ENCODE results near the gene VAV3. TPM values are rescaled to one million over a fixed set of nuclear protein-coding genes. Genes with fewer than 3 reads are reported as not detected.

VAV3 gene
- polyA plus RNA-seq, 1 experiment: not detected

DNA sequence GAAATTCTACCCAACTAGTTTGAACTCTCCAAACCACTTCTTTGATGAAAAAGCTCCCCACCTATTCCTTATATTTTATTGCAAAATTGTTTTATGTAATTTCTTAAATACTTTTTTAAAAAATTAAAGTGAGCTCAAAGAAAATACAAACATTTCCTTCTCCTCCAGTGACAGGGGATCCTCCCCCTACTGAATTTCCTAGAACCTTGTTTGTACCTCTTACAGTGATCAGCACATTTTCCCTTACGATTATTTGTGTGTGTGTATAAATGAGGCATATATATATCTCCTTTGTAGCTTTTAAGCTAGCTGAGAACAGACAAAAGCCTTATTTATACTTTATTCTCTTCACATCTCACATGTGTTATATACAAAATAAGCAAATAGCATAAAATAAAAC lies 44.4 kb downstream of the VAV3 start:
- H3K36me3 ChIP-seq (ENCODE audit: control insufficient read depth, insufficient read depth, low read length): no peaks in the 10 kb centered on the region
- ChIA-PET POLR2A (no interaction called here), CTCF (no interaction called here)
- no peak for TF ChIP-seq CTCF (IDR thresholded peaks at IDR 0.05; ENCODE audit: insufficient read depth, low read depth, low read length)
- no peaks in the 10 kb centered on the region for H3K27me3 ChIP-seq (ENCODE audit: control insufficient read depth, insufficient read depth, low read length)
- DNase-seq (ENCODE audit: low read depth): no peak
- H3K4me3 ChIP-seq (ENCODE audit: low read depth, low read length): no peak overlapping the region

GRCh38 chr1:107919953-107920352 lies 45.0 kb downstream of the VAV3 start:
- H3K27me3 ChIP-seq (ENCODE audit: control insufficient read depth, insufficient read depth, low read length): no peaks in the 10 kb centered on the region
- no peak for TF ChIP-seq CTCF (IDR thresholded peaks at IDR 0.05; ENCODE audit: insufficient read depth, low read depth, low read length)
- DNase-seq (ENCODE audit: low read depth): no peak
- H3K36me3 ChIP-seq (ENCODE audit: control insufficient read depth, insufficient read depth, low read length): no peaks in the 10 kb centered on the region
- ChIA-PET POLR2A (no interaction called here), CTCF (no interaction called here)
- H3K4me3 ChIP-seq (ENCODE audit: low read depth, low read length): no peak overlapping the region

GRCh38 chr1:107914119-107914765 lies 50.7 kb downstream of the VAV3 start:
- no peak for TF ChIP-seq CTCF (IDR thresholded peaks at IDR 0.05; ENCODE audit: insufficient read depth, low read depth, low read length)
- Histone ChIP-seq H3K36me3 (ENCODE audit: control insufficient read depth, insufficient read depth, low read length) (no peaks in the 10 kb centered on the region), H3K27me3 (ENCODE audit: control insufficient read depth, insufficient read depth, low read length) (no peaks in the 10 kb centered on the region), H3K4me3 (ENCODE audit: low read depth, low read length) (no peak overlapping the region)
- ChIA-PET POLR2A (no interaction called here), CTCF (interaction anchor here (1.0 kb wide), 1 partner anchor 53 kb away, joined by 4 read pairs; no protein-coding TSS in a partner anchor)
- no peak for DNase-seq (ENCODE audit: low read depth)

DNA sequence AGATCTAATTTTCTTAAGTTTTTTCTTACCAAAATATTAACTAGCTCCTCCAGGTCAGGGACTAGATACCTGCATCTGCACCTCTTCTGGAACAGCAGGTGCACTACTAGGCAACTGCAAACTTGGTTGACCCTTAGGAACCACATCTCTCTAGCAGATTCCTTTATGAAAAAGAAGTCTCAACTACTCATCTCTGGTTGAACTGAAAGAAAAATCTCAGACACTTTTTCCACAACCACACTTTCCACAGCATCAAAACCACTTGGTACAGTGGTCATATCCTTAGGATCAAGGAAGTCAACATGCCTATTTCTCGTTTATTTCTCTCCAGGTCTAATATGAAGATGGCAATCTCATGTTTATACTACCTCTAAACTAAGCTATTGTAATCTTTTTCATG lies 52.3 kb downstream of the VAV3 start:
- Histone ChIP-seq H3K36me3 (ENCODE audit: control insufficient read depth, insufficient read depth, low read length) (no peaks in the 10 kb centered on the region), H3K27me3 (ENCODE audit: control insufficient read depth, insufficient read depth, low read length) (no peaks in the 10 kb centered on the region), H3K4me3 (ENCODE audit: low read depth, low read length) (no peak overlapping the region)
- no peak for TF ChIP-seq CTCF (IDR thresholded peaks at IDR 0.05; ENCODE audit: insufficient read depth, low read depth, low read length)
- POLR2A ChIA-PET: no interaction called here
- no peak for DNase-seq (ENCODE audit: low read depth)
- CTCF ChIA-PET: no interaction called here

GRCh38 chr1:107900090-107900945 lies 64.7 kb downstream of the VAV3 start:
- TF ChIP-seq CTCF (IDR thresholded peaks at IDR 0.05; ENCODE audit: insufficient read depth, low read depth, low read length): no peak
- ChIA-PET CTCF (interaction anchor here (1.2 kb wide), 1 partner anchor 25 kb away, joined by 3 read pairs; no protein-coding TSS in a partner anchor), POLR2A (no interaction called here)
- Histone ChIP-seq H3K36me3 (ENCODE audit: control insufficient read depth, insufficient read depth, low read length) (no peaks in the 10 kb centered on the region), H3K27me3 (ENCODE audit: control insufficient read depth, insufficient read depth, low read length) (no peaks in the 10 kb centered on the region), H3K4me3 (ENCODE audit: low read depth, low read length) (no peak overlapping the region)
- no peak for DNase-seq (ENCODE audit: low read depth)

Measured in BJ (cell line).